HG03469 (cell line): ENCODE measurements around the gene GPC5.

ENCODE experiments used
- ATAC-seq: cut with Tn5 transposase; IDR thresholded peaks from one replicate; pipeline ENCODE4 v1.9.1; 2021; ENCODE audit warnings: mild to moderate bottlenecking, moderate library complexity, moderate number of reproducible peaks; ENCODE audit not compliant: unreplicated experiment

The GPC5 gene

DNA sequence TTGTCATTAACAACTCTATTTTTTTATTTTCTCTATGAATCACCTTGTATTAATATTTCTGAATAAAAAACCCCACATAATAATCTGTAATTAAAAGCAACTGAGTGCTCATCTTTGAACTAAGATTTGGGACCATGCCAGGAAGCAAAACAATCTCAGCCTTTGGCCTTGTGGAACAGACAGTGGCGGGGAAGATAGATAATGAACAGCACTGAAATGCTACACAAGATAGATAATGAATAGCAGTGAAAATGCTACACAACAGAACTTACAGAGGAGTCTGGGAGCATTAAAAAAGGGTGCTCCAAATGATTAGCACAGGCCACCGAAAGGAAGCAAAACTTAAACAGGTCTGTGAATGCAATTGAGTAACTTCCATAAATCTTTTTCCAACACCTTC lies 134.9 kb downstream of the GPC5 start:
- no peak for ATAC-seq

- ATAC-seq: no peak
Observed at GRCh38 chr13:91534996-91535395, 136.6 kb downstream of the GPC5 start.

DNA sequence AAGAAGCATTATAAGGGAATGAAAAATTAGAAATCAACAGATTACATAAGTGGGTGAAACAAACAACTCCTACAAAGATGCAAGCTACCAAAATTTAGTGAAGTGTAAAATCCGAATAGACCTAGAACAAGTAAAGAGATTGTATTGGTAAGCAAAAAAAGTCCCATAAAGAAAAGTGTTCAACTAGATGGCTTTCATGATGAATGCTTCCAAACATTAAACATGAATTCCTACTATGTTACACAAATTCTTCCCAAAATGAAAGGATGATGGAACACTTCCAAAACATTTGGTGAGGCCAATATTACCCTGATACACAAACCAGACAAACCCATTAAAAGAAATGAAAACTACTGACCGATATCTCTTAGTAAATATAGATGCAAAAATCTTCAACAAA lies 139.0 kb downstream of the GPC5 start:
- no peak for ATAC-seq

DNA sequence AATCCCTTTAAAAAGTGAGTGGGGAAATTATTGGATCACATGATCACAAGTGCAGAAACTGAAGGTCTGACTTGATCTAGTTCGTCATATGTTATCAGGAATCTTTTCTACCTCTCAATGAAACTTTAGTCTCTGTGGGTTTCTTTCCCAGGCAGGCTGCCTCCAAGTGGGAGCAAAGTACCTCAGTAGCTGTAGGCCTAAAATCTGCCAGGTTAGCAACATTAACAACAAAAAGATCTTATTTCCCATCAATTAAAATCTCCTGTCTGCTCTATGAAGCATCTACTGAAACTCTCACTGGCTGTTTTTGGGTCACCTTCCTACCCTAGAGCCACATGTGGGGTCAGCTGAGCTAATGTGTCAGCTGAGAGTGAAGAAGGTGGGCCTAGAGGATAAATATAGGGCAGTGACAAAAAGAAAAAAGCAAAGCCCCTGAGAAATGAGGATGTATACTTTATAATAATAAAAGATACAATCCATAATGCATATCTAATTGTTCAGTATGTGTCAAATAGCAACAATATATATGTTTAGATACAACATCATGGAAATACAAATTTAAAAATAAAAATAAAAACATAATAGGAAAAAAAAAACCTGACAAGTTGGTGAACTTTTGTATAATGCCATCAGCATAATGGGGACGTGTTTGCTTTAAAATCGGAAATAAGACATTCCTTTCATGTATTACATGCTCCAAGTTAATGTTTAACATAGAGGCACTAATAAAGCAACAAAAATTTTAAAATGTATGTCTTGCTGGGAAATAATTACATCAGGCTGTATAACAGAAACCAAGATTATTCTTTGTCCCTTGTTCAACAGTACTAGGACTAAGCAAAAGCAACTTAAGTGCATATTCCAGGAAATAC lies 141.1 kb downstream of the GPC5 start:
- ATAC-seq: no peak

DNA sequence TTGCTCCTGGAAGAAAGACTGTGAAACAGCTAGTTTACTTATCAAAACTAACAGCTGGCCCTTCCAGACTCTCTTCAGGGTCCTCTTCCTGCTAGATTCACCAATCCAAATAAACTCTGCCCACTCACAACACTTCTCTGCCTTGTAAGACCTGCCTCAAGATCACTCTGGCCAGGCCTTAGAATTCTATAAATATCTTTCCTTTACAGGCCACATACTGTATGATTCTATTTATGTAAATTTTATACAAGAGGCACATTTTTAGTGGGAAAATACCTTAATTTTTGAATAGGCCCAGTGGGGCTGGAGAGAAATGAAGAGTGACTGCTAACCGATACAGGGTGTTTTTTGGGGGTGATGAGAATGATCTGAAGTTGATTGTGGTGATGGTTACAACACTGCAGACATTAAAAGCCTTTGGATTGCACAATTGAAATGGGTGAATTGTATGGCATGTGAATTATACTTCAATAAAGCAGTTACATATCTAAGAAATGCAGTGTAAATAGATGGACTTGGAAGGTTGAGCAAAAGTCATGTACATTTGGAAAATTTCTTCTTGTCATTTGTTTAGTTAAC lies 141.8 kb downstream of the GPC5 start:
- no peak for ATAC-seq

DNA sequence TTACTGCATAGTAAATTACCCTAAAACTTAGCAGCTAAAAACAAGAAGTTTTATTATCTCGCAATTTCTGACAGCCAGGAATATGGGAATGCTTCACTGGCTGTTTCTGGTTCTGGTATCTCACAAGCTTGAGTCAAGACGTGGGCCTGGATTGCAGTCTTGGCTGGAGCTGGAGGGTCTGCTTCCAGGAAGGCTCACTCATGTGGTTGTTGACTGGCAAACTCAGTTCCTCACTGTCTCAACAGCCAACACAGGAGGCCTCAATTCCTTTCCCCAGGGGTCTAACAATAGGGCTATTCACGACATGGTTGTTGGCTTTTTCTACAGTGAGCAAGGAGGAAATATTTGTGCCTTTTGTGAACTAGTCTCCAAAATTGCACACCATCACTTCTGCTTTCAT lies 146.3 kb downstream of the GPC5 start:
- no peak for ATAC-seq

DNA sequence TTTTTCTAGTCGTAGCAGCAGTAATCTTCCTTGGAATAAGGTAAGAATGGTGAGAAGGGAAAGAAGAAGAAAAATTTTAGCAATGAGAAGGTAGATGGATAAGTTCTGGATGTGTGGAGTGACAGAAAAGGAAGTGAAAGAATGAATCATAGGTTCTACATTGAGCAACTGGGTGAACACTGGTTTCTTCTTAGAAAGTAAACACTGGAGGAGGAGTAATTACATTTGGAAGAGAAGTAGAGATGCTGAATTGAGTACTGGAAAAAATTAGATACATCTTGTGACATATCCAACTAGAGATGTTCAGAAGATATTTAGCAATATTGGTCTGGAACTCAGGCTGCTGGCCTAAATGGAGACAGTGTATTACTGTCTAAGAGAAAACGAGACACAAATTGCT lies 148.5 kb downstream of the GPC5 start:
- no peak for ATAC-seq

DNA sequence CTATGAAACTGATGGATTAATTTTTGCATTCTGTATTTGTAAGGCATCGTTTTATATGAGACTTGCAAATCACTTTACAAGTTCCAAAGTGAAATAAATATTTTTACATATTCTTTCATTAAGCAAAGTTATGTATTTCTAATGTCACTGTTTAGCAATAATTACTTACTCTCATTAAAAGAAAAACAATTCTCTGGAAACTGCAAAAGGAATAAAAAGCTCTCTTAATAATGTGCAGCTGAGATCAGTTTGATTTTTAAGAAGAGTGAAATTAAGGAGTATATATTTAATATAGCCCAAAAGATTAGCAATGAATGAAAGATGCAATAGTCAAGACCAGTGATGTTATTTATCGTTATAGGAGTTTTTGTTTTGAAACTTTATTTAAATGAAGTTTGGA lies 155.2 kb downstream of the GPC5 start:
- no peak for ATAC-seq

- no peak for ATAC-seq
Observed at GRCh38 chr13:91554101-91554500, 155.7 kb downstream of the GPC5 start.

DNA sequence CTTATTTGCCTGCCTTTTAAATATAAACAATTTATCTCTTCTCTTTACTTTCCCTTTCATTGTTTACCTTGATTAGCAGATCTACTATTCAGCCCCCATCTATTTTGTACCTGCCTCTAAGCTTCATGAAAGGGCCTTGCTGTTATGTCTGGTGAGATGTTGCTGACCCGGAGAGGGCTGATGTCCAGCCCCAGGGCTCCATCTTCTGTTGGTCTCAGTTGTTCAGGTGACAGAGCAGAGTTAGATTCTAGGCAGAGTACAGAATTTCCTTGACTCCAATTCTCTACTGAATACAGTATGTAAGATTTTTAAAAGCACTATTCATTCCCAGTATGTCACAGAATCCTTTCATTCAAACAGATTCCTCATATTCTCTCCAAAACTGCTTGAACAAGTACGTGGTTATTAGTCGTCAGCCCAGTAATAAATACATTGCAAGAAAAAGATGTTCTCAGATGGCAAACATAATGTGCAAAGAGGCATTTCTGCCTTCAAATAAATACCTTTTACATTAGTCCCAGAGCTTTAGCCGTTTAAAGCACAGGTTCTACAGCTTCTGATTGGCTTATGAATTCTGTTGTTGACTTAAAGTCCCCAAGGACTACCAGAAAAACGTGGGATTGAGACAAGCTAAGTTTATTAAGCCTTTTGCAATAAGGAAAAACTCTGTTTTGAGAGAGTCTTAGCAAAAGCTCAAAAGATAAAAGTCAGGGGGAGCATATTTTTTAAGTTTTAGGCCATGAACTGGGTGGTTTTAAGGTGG lies 159.1 kb downstream of the GPC5 start:
- ATAC-seq: no peak

- ATAC-seq: no peak
Observed at GRCh38 chr13:91563799-91564198, 165.4 kb downstream of the GPC5 start.

DNA sequence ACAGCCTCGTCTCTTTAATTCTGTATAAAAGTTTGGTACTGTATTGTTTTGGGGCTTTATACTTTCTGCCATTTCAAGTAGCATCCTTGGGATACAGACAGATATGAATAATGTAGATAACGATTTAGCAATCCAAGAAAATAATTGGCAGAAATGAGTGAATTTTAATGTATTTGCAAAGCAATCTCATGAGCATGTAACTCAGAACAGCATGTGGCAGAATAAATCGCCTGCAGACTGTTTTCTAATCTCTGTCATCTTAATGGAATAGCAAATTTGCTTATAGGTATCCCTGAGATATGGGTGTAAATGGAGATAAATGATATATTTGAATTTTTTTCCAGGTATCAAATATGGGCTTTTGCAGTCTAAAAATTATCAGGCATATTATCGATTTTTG lies 166.0 kb downstream of the GPC5 start:
- ATAC-seq: no peak

- no peak for ATAC-seq
Observed at GRCh38 chr13:91565296-91565695, 166.9 kb downstream of the GPC5 start.

- ATAC-seq: no peak
Observed at GRCh38 chr13:91567485-91568207, 169.2 kb downstream of the GPC5 start.

DNA sequence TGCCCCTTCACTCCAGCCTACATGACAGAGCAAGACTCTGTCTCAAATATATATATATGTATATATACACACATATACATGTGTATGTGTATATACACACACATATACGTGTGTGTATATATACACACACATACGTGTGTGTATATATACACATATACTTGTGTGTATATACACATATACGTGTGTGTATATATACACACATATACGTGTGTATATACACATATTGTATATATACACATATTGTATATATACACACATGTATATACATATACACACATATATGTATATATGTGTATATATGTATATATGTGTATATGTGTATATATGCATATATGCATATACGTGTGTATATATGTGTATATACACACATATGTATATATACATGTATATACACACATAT lies 173.3 kb downstream of the GPC5 start:
- ATAC-seq: no peak

DNA sequence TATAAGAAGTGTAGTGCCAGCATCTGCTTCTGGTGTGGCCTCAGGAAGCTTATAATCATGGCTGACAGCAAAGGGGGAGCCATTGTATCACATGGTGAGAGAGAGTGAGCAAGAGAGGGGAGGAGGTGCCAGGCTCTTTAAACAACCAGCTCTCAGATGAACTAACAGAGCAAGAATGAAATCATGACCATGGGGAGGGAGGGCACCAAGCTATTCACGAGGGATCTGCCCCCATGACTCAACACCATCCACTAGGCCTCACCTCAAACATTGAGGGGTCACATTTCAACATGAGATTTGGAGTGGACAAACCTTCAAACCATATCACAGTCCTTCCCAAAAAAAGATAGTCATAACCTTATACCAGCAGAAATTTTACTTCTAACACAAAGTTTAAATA lies 174.0 kb downstream of the GPC5 start:
- ATAC-seq: no peak

GRCh38 chr13:91572944-91573598 lies 174.7 kb downstream of the GPC5 start:
- ATAC-seq: no peak

- no peak for ATAC-seq
Observed at GRCh38 chr13:91574766-91575165, 176.3 kb downstream of the GPC5 start.

GRCh38 chr13:91576590-91576989 lies 178.2 kb downstream of the GPC5 start:
- ATAC-seq: no peak

- ATAC-seq: no peak
Observed at GRCh38 chr13:91579320-91579719, 180.9 kb downstream of the GPC5 start.

- ATAC-seq: no peak
Observed at GRCh38 chr13:91580749-91581148, 182.3 kb downstream of the GPC5 start.
